Brain microvascular endothelial cell (primary cell): ENCODE data around the gene ERBB4.
A peak's percentile ranks its signal among the peaks of the same experiment; 100 is the strongest.

Source experiments
- DNase-seq: peaks from one replicate; pipeline ENCODE4 v3.0.0-alpha.2; 2020
- H3K27ac ChIP-seq: fragments of 250-450 bp; sonication (Bioruptor Pico); 2 replicates; pipeline ENCODE4 v1.5.1; 2020; ENCODE audit warnings: mild to moderate bottlenecking, moderate library complexity
- H3K27me3 ChIP-seq: fragments of 250-450 bp; sonication (Bioruptor Pico); replicated peaks from 2 replicates; pipeline ENCODE4 v1.5.1; 2020; ENCODE audit warnings: mild to moderate bottlenecking
- H3K36me3 ChIP-seq: fragments of 250-450 bp; sonication (Bioruptor Pico); replicated peaks from 2 replicates; pipeline ENCODE4 v1.5.1; 2020; ENCODE audit warnings: mild to moderate bottlenecking
- H3K4me3 ChIP-seq: 2 replicates; pipeline ENCODE4 v1.5.1; 2011; ENCODE audit warnings: low read depth, mild to moderate bottlenecking, control low read depth, low read length, moderate library complexity
- CTCF ChIP-seq: IDR thresholded peaks from 2 replicates; pipeline ENCODE4 v1.5.1; 2011; ENCODE audit warnings: low read depth, mild to moderate bottlenecking, moderate library complexity, low read length, control low read depth, inconsistent platforms; ENCODE audit errors: missing control alignments
- in situ Hi-C: cut with HindIII; loops from 2 replicates; pipeline ENCODE4 v1.10.0; 2017; ENCODE audit warnings: low sequenced_read_pairs, low pct_ligation_motif_present

Gene ERBB4

GRCh38 chr2:211408483-211408891 is 1130.1 kb downstream of the ERBB4 start:
- TF ChIP-seq CTCF = no peak
- DNase-seq = peak; percentile 31
- Histone ChIP-seq H3K27me3 (no peaks in the 10 kb centered on the region), H3K36me3 (no peaks in the 10 kb centered on the region), H3K27ac (no peak overlapping the region), H3K4me3 (no peak overlapping the region)
- in situ Hi-C loops = no loop called here

- DNase-seq = no peak
- TF ChIP-seq CTCF = no peak
- H3K27ac ChIP-seq = no peak overlapping the region
- no peaks in the 10 kb centered on the region for H3K36me3 ChIP-seq
- H3K4me3 ChIP-seq = no peak overlapping the region
- in situ Hi-C loops = no loop called here
- no peaks in the 10 kb centered on the region for H3K27me3 ChIP-seq
Measured at GRCh38 chr2:211407076-211407475, 1131.5 kb downstream of the ERBB4 start.

GRCh38 chr2:211405036-211405435 is 1133.6 kb downstream of the ERBB4 start:
- no peak for DNase-seq
- in situ Hi-C loops = no loop called here
- Histone ChIP-seq H3K27me3 (no peaks in the 10 kb centered on the region), H3K4me3 (no peak overlapping the region), H3K36me3 (no peaks in the 10 kb centered on the region), H3K27ac (no peak overlapping the region)
- no peak for TF ChIP-seq CTCF

- H3K27ac ChIP-seq = no peak overlapping the region
- H3K27me3 ChIP-seq = no peaks in the 10 kb centered on the region
- no peak overlapping the region for H3K4me3 ChIP-seq
- in situ Hi-C loops = no loop called here
- no peak for TF ChIP-seq CTCF
- H3K36me3 ChIP-seq = no peaks in the 10 kb centered on the region
- no peak for DNase-seq
Measured at GRCh38 chr2:211404098-211404497, 1134.5 kb downstream of the ERBB4 start.

GRCh38 chr2:211401328-211401727 is 1137.3 kb downstream of the ERBB4 start:
- Histone ChIP-seq H3K27me3 (no peaks in the 10 kb centered on the region), H3K27ac (no peak overlapping the region), H3K4me3 (no peak overlapping the region), H3K36me3 (no peaks in the 10 kb centered on the region)
- in situ Hi-C loops = no loop called here
- DNase-seq = peak; percentile 32
- no peak for TF ChIP-seq CTCF

GRCh38 chr2:211397764-211398163 is 1140.8 kb downstream of the ERBB4 start:
- H3K27me3 ChIP-seq = no peaks in the 10 kb centered on the region
- H3K4me3 ChIP-seq = no peak overlapping the region
- H3K36me3 ChIP-seq = no peaks in the 10 kb centered on the region
- no peak for DNase-seq
- in situ Hi-C loops = no loop called here
- no peak for TF ChIP-seq CTCF
- no peak overlapping the region for H3K27ac ChIP-seq
